ENCODE results near the gene ELOA.

Gene ELOA, protein sequence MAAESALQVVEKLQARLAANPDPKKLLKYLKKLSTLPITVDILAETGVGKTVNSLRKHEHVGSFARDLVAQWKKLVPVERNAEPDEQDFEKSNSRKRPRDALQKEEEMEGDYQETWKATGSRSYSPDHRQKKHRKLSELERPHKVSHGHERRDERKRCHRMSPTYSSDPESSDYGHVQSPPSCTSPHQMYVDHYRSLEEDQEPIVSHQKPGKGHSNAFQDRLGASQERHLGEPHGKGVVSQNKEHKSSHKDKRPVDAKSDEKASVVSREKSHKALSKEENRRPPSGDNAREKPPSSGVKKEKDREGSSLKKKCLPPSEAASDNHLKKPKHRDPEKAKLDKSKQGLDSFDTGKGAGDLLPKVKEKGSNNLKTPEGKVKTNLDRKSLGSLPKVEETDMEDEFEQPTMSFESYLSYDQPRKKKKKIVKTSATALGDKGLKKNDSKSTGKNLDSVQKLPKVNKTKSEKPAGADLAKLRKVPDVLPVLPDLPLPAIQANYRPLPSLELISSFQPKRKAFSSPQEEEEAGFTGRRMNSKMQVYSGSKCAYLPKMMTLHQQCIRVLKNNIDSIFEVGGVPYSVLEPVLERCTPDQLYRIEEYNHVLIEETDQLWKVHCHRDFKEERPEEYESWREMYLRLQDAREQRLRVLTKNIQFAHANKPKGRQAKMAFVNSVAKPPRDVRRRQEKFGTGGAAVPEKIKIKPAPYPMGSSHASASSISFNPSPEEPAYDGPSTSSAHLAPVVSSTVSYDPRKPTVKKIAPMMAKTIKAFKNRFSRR

DNA sequence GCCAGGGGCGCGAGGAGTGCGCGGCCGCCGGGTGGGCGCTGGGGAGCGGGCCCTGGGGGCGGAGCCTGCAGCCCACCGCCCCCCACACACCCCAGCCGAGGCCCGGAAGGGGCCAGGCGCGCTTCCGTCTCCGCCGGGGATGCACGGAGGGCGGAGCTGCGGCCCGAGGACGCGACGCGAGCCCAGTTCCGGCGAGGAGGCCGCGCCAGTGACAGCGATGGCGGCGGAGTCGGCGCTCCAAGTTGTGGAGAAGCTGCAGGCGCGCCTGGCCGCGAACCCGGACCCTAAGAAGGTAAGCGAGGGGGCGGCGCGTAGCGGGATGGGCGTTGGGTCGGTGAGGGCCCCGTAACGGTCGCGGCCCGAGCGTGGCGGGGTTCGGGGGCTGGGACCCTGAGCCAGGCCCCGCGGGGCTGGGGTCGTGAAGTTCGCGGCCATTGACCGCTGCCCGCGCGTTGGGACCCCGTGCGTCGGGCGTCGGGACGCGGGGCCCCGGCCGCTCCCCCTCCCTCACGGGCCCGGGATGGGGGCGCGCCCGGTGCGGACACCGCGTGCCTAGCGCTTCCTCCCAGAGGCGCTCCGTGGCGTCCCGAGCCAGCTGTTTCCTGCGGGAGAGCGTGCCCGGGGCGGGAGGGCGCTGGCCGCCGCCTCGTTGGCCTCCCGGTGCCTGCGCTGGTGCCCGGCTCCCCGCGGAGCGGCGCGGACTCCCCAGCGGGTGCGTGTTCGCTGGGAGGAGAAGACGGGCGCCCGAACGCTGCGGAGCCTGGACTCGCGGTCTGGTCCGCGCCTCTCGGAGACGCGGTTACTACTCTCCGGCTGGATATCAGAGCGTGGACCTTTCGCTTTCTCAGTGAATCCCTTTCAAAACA is at the start of gene ELOA:
TSS of gene ELOA (plus strand) at position 185 of the 866 bp plus-strand sequence. CDS start at position 218, 33 bp downstream.
- DNase-seq (ENCODE audit: low read depth in 3 of 3) = peak; percentile 50 to 69 (median 60)

DNA sequence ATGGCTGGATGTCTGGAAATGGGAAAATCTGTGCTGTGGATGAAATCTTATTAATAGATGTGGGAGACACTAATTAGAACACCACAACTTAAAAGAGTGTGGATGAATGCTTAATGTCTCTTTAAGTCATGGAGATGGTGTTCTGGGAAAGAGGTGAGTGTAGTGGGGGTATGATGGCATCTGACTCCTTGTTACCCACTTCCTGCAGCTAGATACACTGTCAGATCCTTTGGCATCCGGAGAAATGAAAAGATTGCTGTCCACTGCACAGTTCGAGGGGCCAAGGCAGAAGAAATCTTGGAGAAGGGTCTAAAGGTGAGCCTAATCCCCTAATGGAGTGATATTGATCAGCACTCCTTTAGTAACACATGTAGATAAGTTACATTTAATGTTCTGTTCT is 49.7 kb upstream of the ELOA start:
- DNase-seq (ENCODE audit: low read depth in 3 of 3) = no peak

DNA sequence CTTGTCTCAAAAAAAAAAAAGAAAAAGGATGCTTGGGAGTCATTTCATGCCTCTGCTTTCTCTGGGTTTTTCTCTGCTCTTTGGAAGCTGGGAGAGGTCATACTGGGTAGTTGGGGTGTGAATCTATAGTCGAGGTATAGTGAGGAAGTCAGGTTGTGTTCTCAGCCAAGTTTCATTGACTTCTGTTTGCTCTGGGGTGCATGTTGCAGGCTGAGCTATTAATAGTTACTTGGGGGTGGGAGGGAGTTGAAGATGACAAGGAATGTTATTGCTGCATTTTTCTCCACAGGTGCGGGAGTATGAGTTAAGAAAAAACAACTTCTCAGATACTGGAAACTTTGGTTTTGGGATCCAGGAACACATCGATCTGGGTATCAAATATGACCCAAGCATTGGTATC is 48.9 kb upstream of the ELOA start:
- no peak for DNase-seq (ENCODE audit: low read depth in 3 of 3)

DNA sequence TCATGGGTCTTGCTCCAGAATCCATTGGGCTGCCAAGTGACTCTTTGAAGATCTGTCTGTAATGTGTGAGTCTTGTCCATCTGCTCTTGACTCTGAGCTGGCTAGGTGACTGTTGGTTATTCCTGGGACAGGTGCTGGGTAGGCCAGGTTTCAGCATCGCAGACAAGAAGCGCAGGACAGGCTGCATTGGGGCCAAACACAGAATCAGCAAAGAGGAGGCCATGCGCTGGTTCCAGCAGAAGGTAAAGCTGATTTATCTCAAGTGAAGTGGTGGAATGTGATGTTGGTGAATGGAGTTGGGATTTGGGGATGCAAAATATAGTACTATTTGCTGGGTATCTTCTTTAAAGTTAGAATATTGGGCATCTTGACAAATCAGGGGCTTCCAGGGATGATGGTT is 47.6 kb upstream of the ELOA start:
- no peak for DNase-seq (ENCODE audit: low read depth in 3 of 3)

DNA sequence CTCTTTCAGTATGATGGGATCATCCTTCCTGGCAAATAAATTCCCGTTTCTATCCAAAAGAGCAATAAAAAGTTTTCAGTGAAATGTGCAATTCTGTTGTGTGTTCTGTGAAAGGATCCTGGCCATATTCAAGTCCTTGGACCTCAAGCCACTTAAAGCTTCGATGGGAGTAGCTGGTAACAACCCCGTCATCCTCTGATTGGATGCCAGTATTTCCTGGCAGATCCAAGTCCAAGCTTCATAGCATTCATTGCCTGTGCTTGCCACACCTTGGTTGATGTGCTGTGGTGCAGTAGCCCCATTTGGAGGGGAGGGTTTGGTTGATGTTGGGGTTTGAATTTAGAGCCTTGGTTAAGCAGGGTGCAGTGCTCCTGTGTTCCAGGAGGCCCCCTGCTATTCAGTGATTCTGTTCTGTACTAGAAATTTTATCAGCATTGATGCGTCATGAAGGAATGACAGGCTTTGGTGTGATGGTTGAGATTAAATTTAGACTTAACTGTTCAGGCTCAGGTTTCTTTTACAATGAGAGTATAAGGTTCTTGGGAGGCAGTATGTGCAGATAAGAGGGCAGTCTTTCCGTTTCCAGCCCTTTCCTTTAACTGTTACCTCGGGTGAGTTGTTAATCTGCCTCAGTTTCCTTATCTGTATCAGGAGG is 46.8 kb upstream of the ELOA start:
- DNase-seq (ENCODE audit: low read depth in 3 of 3) = no peak

DNA sequence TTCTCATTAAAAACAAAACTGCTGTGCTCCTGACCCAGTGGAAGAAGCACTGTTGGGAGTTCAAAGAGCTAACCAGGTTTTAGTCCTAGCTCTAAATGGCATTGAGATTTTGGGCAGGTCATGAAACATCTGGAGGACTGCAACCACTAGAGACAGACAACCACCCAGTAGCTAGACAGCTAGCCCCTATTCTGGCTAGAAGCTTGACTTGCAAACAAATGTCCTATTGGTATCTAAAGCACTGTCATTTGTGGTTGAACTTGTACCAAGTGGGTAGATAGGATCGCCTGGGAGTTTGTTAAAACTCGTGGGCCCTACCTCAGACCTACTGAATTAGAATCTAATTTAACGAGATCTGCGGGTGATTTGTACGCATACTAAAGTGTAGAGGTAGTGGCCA is 44.8 kb upstream of the ELOA start:
- no peak for DNase-seq (ENCODE audit: low read depth in 3 of 3)

DNA sequence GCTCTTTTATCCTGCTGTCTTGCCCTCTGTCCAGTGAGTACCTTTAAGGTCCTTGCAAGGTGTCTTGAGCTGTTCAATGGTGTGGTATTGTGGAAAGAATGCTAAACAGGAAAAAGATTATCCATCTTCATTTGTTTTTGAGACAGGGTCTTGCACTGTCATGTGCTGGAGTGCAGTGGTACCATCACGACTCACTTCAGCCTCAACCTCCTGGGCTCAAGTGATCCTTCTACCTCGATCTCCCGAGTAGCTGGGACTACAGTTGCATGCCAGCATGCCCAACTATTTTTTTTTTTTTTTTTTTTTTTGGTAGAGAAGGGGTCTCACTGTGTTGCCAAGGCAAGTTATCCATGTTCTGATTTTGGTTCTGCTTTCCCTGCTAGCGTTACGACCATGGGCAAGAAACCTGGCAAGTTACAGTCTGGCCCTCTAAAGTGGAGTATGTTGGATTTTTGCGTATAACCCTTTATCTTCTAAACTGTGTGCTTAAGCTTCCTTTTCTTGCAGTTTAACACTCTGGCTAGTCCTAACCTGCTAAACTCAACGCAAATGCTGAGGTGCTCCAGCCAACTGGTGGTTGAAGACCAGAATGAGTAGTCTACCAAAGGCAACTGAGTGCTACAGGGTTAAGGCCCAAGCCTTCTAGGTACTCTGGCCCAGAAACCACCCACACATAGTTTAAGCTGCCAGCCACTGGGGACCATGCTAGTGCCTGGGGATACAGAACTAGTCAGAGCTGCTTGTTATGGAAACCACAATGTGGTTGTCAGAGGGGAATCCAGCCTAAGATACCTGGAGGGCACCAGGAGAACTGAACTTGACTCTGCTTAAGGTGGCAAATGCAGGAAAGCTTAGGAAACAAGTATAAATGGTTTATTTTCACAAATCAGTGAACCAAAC is 43.7 kb upstream of the ELOA start:
- DNase-seq (ENCODE audit: low read depth in 3 of 3) = no peak

DNA sequence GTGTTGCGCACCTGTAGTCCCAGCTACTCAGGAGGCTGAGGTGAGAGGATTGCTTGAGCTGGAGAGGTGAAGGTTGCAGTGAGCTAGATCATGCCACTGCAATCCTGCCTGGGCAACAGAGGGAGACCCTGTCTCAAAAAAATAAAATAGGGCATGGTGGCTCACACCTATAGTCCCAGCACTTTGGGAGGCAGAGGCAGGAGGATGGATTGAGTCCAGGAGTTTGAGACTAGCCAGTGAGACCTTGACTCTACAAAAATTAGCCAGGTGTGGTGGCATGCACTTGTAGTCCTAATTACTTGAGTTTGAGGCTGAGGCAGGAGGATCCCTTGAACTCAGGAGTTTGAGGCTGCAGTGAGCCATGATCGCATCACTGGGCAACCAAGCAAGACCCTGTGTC is 42.0 kb upstream of the ELOA start:
- DNase-seq (ENCODE audit: low read depth in 3 of 3) = no peak

DNA sequence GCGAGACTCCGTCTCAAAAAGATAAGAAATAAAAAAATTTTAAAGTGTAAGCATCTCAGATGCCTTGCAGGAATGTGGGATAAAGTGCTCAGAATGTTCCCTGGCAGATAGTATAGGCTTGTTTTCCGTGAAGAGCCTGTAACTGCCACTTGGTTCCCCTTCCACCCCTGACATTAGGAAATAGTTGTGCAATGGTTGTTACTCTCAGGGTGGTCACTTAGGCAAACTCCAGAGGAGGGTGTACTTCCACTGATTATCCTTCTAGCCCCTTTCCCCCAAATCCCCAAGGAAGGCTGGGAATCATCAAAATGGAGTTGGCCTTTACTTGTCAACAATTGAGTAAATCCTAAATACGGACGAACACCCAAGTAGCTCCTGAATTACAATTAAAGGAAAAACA is 41.3 kb upstream of the ELOA start:
- no peak for DNase-seq (ENCODE audit: low read depth in 3 of 3)

DNA sequence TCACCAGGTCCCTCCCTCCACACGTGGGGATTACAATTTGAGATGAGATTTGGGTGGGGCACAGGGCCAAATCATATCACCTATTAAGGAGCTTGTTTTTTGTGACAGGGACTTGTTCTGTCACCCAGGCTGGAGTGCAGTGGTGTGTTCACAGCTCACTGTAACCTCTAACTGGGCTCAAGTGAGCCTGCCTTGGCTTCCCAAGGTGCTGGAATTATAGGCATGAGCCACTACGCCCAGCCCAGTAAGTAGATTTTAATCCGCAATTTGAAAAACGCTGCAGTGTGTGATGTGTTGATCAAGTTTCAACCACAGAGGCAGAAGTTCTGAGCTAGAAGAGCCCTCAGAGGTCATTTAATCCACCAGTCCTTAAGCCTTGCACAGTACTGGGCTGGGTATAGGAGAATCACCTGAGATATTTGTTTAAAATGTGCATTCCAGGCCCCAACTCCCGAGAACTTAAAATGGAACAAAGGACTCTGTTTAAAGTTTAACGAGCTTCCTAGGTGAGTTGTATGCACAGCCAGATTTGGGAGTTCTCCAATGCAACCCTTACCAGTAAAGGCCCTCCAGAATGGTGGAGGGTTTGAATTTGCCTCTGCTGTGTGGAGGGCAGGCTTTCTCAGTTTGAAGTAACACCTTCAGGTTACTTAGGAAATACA is 38.3 kb upstream of the ELOA start:
- DNase-seq (ENCODE audit: low read depth in 3 of 3) = no peak

DNA sequence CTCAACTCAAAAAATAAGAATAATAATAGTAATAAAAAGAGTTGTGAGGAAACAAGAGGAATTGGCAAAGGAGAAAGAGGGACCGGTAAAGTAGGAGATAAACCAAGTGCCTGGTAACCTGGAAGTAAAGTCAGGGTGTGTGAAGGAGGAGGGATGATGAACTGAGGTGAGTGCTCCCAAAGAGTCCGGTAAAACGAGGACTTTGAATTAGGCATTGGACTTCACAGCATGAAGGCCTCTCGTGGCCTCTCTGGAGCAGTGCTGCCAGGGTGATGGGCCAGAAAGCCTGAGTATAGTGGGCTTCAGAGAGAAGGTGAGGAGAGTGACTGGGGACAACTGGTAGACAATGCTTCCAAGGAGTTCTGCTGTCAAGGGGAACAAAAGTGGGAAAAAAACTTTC is 34.0 kb upstream of the ELOA start:
- DNase-seq (ENCODE audit: low read depth in 3 of 3) = no peak

DNA sequence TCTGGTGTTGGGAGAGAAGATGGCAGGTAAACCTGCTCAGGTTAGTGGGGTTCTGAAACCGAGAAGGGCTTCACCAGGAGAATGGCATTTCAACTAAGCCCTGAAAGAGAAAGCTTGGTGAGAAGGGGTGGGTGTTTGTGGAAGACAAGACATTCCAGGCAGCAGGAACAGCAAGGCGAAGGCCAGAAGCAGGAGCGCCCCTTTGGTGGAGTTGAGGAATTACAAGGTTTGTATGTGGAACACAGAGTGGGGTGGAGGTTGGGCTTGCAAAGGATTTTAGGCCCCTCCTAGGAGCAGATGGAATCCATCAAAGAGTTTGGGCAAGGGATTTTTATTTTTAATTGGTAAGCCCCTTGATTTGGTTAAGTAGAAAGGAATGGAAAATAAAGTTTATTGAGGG is 24.8 kb upstream of the ELOA start:
- DNase-seq (ENCODE audit: low read depth in 3 of 3) = no peak

DNA sequence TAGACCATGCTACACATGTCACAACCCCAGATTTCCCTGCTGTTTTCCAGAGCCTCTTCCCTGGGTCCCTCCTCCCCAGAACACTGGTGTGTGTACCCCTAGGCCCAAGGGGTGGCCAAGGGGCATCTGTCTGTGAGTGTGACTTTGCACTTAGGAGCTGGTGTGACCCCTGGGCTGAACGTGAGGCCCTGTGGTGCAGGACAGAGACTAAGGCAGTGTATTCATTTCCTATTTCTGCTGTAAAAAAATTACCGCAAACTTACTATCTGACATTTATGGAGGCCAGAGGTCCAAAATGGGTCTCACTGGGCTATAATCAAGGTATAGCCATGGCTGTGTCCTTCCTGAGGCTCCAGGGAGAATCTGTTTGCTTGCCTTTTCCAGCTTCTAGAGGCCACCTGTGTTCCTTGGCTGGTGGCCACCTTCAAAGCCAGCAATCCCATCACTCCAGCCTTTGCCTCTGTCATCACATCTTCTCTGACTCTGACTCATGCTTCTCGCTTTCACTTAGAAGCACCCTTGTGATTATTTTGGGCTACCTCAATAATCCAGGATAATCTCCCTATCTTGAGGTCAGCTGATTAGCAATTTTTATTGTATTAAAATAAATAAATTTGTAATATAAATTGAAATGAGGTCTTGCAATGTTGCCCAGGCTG is 24.0 kb upstream of the ELOA start:
- no peak for DNase-seq (ENCODE audit: low read depth in 3 of 3)

DNA sequence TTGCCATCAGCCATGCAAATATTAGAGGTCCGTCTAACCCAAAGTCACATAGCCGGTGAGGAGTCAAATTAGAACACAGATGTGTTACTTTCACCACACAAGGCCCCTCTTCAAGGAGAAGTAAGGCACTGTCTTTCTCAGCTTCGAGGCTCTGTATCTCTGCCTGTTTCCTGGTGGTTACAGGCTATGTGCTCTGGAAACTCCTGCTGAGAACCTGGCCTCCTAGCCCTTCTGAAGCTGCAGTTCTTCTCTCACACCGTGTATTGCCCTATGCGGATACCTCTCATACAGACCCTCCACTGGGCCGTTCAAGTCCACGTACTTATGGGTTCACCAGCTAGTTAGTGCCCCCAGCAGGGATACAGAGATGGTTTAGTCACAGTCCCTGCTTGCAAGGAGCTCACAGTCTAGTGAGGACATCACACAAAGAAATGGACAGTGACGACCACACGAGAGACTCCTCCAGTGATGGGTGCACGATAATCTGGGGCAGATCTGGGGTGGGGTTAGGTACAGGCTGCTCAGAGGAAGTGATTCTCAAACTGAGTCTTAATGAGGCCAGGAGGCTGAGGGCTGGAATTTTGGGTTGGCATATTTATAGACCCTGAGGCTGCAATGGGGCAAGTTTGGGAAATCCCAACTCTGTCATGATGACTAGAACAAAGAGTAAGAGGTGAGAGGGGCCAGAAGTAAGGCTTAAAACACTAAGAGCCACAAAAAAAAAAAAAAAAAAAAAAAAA is 22.8 kb upstream of the ELOA start:
- DNase-seq (ENCODE audit: low read depth in 3 of 3) = no peak

DNA sequence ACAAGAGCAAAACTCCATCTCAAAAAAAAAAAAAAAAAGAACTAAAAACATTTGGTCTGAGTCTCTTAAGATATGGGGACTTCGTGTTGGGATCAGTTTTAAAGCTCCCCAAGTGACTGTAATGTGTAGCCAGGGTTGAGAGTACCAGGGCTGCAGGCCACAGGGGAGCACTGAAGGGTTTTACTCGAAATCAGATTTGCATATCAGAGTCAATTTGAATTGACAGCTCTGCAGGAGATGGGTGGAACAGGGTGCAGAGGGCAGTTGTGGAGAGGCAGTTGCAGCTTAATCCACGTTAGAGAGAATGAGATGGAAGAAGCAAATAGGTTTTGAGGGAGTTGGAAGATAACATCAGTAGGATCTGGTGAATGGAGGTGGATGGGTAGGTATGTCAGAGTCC is 20.6 kb upstream of the ELOA start:
- no peak for DNase-seq (ENCODE audit: low read depth in 3 of 3)

DNA sequence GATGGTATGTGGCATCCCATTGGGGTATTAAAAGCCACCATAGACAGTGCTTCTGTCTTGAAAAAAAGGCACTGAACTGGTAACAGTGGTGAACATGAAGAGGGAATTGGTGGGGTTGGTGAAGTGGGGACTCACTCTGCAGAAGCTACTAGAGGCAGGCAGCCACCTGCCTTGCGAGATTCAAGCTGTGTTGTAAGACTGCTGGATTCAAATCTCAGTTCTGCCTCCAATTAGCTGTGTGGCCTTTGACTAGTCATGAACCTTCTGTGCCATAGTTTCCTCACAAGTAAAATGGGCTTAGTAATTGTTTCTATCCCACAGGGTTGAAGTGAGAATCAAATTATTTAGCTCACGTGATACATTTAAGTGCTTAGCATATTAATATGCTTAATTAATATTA is 16.6 kb upstream of the ELOA start:
- no peak for DNase-seq (ENCODE audit: low read depth in 3 of 3)

DNA sequence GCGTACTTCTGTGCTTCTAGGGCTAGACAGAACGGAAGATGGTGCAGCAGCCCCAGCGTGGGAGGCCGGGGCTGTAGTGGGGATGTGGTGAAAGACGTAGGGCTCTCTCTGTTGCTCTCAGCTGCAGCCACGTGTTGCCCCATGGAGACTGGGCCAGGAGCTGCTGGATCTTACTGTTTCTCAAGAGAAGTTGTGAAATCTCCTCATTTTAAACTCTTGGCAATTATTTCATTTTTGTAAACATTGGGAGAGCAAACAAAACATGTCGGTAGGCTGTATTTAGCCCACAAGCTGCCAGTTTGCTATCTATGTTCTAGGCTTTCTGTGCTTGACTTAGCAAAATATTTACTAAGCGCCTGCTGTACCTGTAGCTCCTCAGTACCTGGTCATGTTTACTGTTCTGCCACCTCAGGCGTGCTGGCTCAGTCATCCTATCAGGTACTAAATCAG is 15.9 kb upstream of the ELOA start:
- no peak for DNase-seq (ENCODE audit: low read depth in 3 of 3)

DNA sequence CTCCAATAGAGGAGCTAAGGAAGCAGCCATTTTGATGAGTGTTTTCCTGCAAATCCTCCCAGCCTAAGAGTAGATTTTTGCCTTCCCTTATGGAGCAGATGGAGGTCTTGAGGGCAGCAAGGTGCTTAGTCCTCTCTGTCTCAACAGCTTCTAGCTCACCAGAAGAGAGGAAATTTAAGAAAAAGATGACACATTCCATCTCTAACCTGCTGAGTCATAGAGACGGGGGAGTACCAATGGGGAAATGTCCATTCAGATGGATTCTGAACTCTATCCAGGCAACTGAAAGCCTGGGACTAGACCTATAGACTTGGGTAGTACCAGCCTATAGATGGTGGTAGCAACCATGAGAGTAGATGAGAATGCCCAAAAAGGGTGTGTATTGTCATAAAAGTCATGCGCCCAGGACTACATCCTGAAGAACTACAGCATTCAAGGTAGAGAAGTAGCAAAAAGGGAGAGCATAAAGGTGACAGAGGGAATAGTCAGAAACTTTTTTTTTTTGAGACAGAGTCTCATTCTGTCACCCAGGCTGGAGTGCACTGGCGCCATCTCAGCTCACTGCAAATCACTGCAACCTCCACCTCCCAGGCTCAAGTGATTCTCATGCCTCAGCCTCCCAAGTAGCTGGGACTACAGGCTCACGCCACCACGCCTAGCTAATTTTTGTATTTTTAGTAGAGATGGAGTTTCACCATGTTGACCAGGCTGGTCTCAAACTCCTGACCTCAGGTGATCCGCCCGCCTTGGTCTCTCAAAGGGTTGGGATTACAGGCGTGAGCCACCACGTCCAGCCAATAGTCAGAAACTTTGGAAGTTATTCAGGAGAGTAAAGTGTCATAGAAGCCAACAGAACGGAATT is 10.7 kb upstream of the ELOA start:
- DNase-seq (ENCODE audit: low read depth in 3 of 3) = no peak
